ENCODE data around the gene IFIH1.

GRCh38 chr2:162365392-162365791 lies 46.9 kb upstream of the IFIH1 start:
- TF ChIP-seq CTCF (IDR thresholded peaks at IDR 0.05) (no peak), POLR2A (IDR thresholded peaks at IDR 0.05) (no peak)

All from vagina (tissue), 2 donors.